ENCODE data around the gene CDYL2.

DNA sequence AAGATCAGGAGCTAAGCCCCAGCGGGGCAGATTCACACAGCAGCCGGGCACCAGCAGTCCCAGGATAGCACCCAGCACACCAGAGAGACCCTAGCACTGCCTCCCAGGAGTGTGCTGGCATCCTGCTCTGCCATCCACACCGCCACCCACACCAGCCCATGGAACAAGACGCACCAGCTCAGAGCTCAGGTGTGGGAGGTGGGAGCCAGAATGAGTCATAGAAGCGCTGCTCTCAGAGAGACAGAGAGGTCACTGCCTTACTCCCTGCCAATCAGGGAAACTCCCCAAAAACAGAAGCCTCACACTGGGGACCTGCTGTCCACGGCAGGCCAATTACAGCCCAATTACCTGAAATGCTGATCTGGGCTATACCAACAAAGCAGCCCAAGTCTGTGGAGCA lies 64.9 kb downstream of the CDYL2 start:
- TF ChIP-seq, protein P1, sequence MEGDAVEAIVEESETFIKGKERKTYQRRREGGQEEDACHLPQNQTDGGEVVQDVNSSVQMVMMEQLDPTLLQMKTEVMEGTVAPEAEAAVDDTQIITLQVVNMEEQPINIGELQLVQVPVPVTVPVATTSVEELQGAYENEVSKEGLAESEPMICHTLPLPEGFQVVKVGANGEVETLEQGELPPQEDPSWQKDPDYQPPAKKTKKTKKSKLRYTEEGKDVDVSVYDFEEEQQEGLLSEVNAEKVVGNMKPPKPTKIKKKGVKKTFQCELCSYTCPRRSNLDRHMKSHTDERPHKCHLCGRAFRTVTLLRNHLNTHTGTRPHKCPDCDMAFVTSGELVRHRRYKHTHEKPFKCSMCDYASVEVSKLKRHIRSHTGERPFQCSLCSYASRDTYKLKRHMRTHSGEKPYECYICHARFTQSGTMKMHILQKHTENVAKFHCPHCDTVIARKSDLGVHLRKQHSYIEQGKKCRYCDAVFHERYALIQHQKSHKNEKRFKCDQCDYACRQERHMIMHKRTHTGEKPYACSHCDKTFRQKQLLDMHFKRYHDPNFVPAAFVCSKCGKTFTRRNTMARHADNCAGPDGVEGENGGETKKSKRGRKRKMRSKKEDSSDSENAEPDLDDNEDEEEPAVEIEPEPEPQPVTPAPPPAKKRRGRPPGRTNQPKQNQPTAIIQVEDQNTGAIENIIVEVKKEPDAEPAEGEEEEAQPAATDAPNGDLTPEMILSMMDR (IDR thresholded peaks at IDR 0.05; ENCODE audit: extremely low read depth in 1 of 2, insufficient read depth in 1 of 2, low read depth in 1 of 2, low read length in 2 of 2), result no peak
- TF ChIP-seq EZH2 (IDR thresholded peaks at IDR 0.05; ENCODE audit: borderline replicate concordance, low read depth, low read length, severe bottlenecking) (no peak), FOS (IDR thresholded peaks at IDR 0.05; ENCODE audit: borderline replicate concordance, insufficient read depth, low read length) (no peak), JUN (IDR thresholded peaks at IDR 0.05; ENCODE audit: borderline replicate concordance, insufficient read depth, insufficient read length, low read depth) (no peak), POLR2AphosphoS5 (IDR thresholded peaks at IDR 0.05; ENCODE audit: insufficient read depth, low read depth, low read length) (no peak), POLR2A (IDR thresholded peaks at IDR 0.05; ENCODE audit: low read depth, low read length) (no peak), GATA2 (IDR thresholded peaks at IDR 0.05; ENCODE audit: insufficient read depth, insufficient read length, low read depth, low read length) (no peak)
